SK-N-MC (cell line): ENCODE results near the gene LTB4R.

Experiments
- FOXP2 ChIP-seq: optimal IDR thresholded peaks from 2 replicates; pipeline ENCODE3; 2011; ENCODE audit warnings: mild to moderate bottlenecking, moderate library complexity; ENCODE audit not compliant: insufficient read depth; ENCODE audit errors: extremely low read length, control extremely low read depth
- POLR2AphosphoS5 ChIP-seq: IDR thresholded peaks from 2 replicates; pipeline ENCODE4 v1.6.1; 2012; ENCODE audit warnings: mild to moderate bottlenecking, low read depth, low read length, borderline replicate concordance

DNA sequence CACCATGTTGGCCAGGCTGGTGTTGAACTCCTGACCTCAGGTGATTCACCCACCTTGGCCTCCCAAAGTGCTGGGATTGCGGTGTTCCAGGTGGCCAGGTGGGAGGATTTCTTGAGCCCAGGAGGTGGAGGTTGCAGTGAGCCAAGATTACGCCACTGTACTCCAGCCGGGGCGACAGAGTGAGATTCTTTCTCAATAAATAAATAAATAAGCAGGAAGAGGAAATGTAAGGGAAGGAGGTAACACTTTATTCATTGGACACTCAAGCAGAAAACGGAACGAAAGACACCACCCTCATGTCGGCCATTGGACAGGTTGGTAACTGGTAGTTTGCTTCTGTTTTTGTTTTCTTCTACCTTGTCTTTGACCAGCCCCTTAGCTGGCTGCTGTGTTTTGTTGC lies 43.7 kb downstream of the LTB4R start:
- TF ChIP-seq FOXP2 (no peak), POLR2AphosphoS5 (no peak)
